ENCODE measurements around the gene IPCEF1. TPM values are rescaled to one million over a fixed set of nuclear protein-coding genes. Genes with fewer than 3 reads are reported as not detected.

IPCEF1 gene
- total RNA-seq, 1 experiment from 2014 or later, result 0.28 TPM

DNA sequence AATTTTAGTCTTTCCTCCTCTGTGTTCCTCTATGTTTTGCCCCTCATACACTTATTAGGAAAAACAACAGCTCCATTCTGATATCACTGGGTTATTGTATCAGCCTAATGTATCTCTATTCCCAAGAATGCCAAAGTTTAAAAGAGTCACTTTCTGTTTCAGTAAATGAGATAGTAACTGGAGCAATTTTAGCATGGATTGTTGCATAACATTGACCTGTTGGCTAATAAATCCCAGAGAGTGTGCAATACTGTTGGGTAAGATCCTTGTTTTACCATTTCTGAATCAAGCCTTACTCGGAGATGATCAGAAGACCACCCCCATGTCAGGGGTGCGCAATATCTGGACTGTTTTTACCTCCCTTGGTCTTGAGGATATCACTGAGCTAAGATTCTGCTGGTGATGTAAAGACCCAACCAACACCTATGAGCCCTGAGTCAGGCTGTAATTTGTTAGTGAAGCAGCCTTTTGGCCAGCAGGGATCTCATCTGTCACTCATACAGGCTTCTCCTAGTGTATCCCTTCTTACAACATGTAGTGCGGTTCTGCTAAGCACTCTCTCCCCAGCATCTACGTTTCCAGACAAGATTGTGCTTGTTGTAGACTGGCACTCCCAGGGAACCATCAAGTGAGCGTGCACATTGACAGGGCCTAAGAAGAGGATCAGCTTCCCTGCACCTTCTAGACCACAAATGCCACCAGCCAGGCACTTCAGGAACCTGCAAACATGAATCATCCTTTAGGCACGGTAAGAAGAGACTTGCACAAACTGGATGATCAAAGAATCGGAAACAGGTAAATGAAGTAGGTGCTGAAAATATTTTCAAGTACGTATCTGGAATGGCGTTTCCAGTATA is 11.5 kb upstream of the IPCEF1 start:
- Histone ChIP-seq H3K27ac (ENCODE audit: low read length) (no peak overlapping the region), H3K4me3 (ENCODE audit: low read depth in 2 of 2, low read length in 2 of 2) (no peak overlapping the region), H3K27me3 (ENCODE audit: control insufficient read depth, insufficient read depth, low read length) (no peaks in the 10 kb centered on the region), H3K4me1 (ENCODE audit: control insufficient read depth, insufficient read depth, low read length) (no peaks in the 10 kb centered on the region), H3K9me3 (ENCODE audit: control insufficient read depth, insufficient read depth, low read depth, low read length) (no peaks in the 10 kb centered on the region), H3K36me3 (ENCODE audit: control insufficient read depth, insufficient read depth, low read length) (no peaks in the 10 kb centered on the region)
- no TSS peak for BruUV-seq (replicated peaks)
- ATAC-seq (no peak), DNase-seq (ENCODE audit: low read depth, low spot score) (no peak)
- POLR2A ChIA-PET, result interaction anchor here (0.5 kb wide), 1 partner anchor 534 kb away, joined by 4 read pairs; no protein-coding TSS in a partner anchor
- intact Hi-C loops (cut with micrococcal nuclease; ENCODE audit: unreplicated experiment), result no loop called here
- TF ChIP-seq, protein P1, sequence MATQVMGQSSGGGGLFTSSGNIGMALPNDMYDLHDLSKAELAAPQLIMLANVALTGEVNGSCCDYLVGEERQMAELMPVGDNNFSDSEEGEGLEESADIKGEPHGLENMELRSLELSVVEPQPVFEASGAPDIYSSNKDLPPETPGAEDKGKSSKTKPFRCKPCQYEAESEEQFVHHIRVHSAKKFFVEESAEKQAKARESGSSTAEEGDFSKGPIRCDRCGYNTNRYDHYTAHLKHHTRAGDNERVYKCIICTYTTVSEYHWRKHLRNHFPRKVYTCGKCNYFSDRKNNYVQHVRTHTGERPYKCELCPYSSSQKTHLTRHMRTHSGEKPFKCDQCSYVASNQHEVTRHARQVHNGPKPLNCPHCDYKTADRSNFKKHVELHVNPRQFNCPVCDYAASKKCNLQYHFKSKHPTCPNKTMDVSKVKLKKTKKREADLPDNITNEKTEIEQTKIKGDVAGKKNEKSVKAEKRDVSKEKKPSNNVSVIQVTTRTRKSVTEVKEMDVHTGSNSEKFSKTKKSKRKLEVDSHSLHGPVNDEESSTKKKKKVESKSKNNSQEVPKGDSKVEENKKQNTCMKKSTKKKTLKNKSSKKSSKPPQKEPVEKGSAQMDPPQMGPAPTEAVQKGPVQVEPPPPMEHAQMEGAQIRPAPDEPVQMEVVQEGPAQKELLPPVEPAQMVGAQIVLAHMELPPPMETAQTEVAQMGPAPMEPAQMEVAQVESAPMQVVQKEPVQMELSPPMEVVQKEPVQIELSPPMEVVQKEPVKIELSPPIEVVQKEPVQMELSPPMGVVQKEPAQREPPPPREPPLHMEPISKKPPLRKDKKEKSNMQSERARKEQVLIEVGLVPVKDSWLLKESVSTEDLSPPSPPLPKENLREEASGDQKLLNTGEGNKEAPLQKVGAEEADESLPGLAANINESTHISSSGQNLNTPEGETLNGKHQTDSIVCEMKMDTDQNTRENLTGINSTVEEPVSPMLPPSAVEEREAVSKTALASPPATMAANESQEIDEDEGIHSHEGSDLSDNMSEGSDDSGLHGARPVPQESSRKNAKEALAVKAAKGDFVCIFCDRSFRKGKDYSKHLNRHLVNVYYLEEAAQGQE (IDR thresholded peaks at IDR 0.05; ENCODE audit: insufficient read depth in 1 of 2, low read depth in 2 of 2, low read length in 1 of 2), result no peak
- TF ChIP-seq TCF7L2 (IDR thresholded peaks at IDR 0.05; ENCODE audit: low read depth, low read length) (no peak), POLR2AphosphoS5 (IDR thresholded peaks at IDR 0.05; ENCODE audit: low read depth, low read length) (no peak), SIN3A (IDR thresholded peaks at IDR 0.05; ENCODE audit: borderline replicate concordance, insufficient read depth, low read depth, low read length) (no peak)
- TF ChIP-seq, protein P2, sequence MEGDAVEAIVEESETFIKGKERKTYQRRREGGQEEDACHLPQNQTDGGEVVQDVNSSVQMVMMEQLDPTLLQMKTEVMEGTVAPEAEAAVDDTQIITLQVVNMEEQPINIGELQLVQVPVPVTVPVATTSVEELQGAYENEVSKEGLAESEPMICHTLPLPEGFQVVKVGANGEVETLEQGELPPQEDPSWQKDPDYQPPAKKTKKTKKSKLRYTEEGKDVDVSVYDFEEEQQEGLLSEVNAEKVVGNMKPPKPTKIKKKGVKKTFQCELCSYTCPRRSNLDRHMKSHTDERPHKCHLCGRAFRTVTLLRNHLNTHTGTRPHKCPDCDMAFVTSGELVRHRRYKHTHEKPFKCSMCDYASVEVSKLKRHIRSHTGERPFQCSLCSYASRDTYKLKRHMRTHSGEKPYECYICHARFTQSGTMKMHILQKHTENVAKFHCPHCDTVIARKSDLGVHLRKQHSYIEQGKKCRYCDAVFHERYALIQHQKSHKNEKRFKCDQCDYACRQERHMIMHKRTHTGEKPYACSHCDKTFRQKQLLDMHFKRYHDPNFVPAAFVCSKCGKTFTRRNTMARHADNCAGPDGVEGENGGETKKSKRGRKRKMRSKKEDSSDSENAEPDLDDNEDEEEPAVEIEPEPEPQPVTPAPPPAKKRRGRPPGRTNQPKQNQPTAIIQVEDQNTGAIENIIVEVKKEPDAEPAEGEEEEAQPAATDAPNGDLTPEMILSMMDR (IDR thresholded peaks at IDR 0.05), result no peak
- CTCF ChIA-PET, result no interaction called here
- in situ Hi-C loops (cut with HindIII; ENCODE audit: low pct_unique_long_range_greater_than_20kb, low sequenced_read_pairs), result no loop called here

DNA sequence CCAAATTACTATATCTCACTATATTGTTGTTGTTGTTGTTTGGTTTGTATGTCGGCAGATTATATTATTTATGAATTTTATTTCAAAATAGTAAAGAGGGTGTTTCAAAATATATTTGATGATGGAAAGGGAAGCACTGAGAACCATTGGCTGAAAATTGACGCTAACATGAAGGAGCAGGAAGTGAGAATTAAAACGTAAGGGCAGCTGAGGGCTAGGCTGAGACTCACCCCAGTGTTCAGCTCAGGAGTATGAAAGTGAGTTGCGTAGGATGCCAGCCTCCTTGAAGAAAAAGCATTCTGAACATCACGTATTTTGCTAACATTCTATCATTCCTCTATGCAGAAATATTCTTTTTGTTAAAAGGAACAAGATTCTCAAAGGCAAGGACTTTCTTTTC is 10.7 kb upstream of the IPCEF1 start:
- H3K36me3 ChIP-seq (ENCODE audit: control insufficient read depth, insufficient read depth, low read length), result no peaks in the 10 kb centered on the region
- intact Hi-C loops (cut with micrococcal nuclease; ENCODE audit: unreplicated experiment), result no loop called here
- CTCF ChIA-PET, result no interaction called here
- H3K4me1 ChIP-seq (ENCODE audit: control insufficient read depth, insufficient read depth, low read length), result no peaks in the 10 kb centered on the region
- in situ Hi-C loops (cut with HindIII; ENCODE audit: low pct_unique_long_range_greater_than_20kb, low sequenced_read_pairs), result no loop called here
- no peak overlapping the region for H3K27ac ChIP-seq (ENCODE audit: low read length)
- no peak for DNase-seq (ENCODE audit: low read depth, low spot score)
- H3K4me3 ChIP-seq (ENCODE audit: low read depth in 2 of 2, low read length in 2 of 2), result no peak overlapping the region
- POLR2A ChIA-PET, result no interaction called here
- no TSS peak for BruUV-seq (replicated peaks)
- no peaks in the 10 kb centered on the region for H3K9me3 ChIP-seq (ENCODE audit: control insufficient read depth, insufficient read depth, low read depth, low read length)
- no peak for ATAC-seq
- no peak for TF ChIP-seq TCF7L2 (IDR thresholded peaks at IDR 0.05; ENCODE audit: low read depth, low read length)
- no peak for TF ChIP-seq POLR2AphosphoS5 (IDR thresholded peaks at IDR 0.05; ENCODE audit: low read depth, low read length)
- TF ChIP-seq, protein P1 (IDR thresholded peaks at IDR 0.05; ENCODE audit: insufficient read depth in 1 of 2, low read depth in 2 of 2, low read length in 1 of 2), result no peak
- TF ChIP-seq SIN3A (IDR thresholded peaks at IDR 0.05; ENCODE audit: borderline replicate concordance, insufficient read depth, low read depth, low read length), result no peak
- TF ChIP-seq, protein P2 (IDR thresholded peaks at IDR 0.05), result no peak
- H3K27me3 ChIP-seq (ENCODE audit: control insufficient read depth, insufficient read depth, low read length), result no peaks in the 10 kb centered on the region
